ENCODE data around the gene PTPN9. TPM values are rescaled to one million over a fixed set of nuclear protein-coding genes. Genes with fewer than 3 reads are reported as not detected.

The PTPN9 gene
- total RNA-seq, 1 experiment from 2014 or later, result 42.2 TPM

GRCh38 chr15:75616766-75617165 is 37.7 kb upstream of the PTPN9 start:
- Histone ChIP-seq H2AFZ (ENCODE audit: low read length) (no peak overlapping the region), H3K4ac (ENCODE audit: low read depth, low read length) (no peak overlapping the region), H3T11ph (ENCODE audit: low read length) (no peak overlapping the region), H3K23ac (ENCODE audit: insufficient read length, low read depth, low read length) (no peak overlapping the region), H2BK20ac (ENCODE audit: low read depth, low read length, poor library complexity, severe bottlenecking) (no peak overlapping the region), H4K91ac (ENCODE audit: insufficient read length, low read depth, low read length) (no peak overlapping the region), H2BK120ac (ENCODE audit: low read depth, low read length, poor library complexity, severe bottlenecking) (no peak overlapping the region), H3K56ac (ENCODE audit: insufficient read length, low read depth, low read length) (no peak overlapping the region), H3K23me2 (ENCODE audit: insufficient read length, low read depth, low read length, poor library complexity, severe bottlenecking) (no peaks in the 10 kb centered on the region), H3K27ac (ENCODE audit: insufficient read length, low read depth, low read length) (no peak overlapping the region), H3K4me2 (ENCODE audit: insufficient read depth, insufficient read length, low read length) (no peak overlapping the region), H3K9ac (ENCODE audit: extremely low read depth, insufficient read length, low read length) (no peak overlapping the region), H2AK5ac (ENCODE audit: insufficient read length, low read length) (no peak overlapping the region), H3K79me2 (ENCODE audit: insufficient read depth, low read length) (no peaks in the 10 kb centered on the region), H3K4me1 (ENCODE audit: insufficient read depth, low read length) (no peaks in the 10 kb centered on the region), H4K8ac (replicated peaks; ENCODE audit: insufficient read length, low read depth, low read length) (no peak overlapping the region), H2BK15ac (ENCODE audit: low read depth, low read length) (no peak overlapping the region), H3K18ac (ENCODE audit: insufficient read length, low read depth, low read length) (no peak overlapping the region), H3K79me1 (ENCODE audit: insufficient read depth, low read depth, low read length, poor library complexity, severe bottlenecking) (no peaks in the 10 kb centered on the region), H4K20me1 (ENCODE audit: control insufficient read depth, insufficient read depth, insufficient read length) (no peaks in the 10 kb centered on the region), H3K14ac (ENCODE audit: insufficient read depth, low read length) (no peak overlapping the region), H3K9me3 (ENCODE audit: control insufficient read depth, low read depth, low read length) (no peaks in the 10 kb centered on the region), H4K5ac (ENCODE audit: insufficient read length, low read depth, low read length) (no peak overlapping the region), H3K27me3 (ENCODE audit: insufficient read depth, low read length) (peaks cover 2% of the 10 kb centered on the region; the same call in 1 of the 2 replicates), H2BK12ac (ENCODE audit: insufficient read length, low read depth, low read length) (no peak overlapping the region), H2BK5ac (ENCODE audit: insufficient read length, low read length) (no peak overlapping the region)
- no peak for TF ChIP-seq CTCF (conservative IDR thresholded peaks at IDR 0.05)
- Mint-ChIP-seq H3K27me3 (ENCODE audit: low read depth) (no peaks in the 10 kb centered on the region), H3K4me3 (no peak overlapping the region), H3K27ac (no peak overlapping the region), H3K4me1 (no peaks in the 10 kb centered on the region), H3K36me3 (ENCODE audit: insufficient read depth in 1 of 3, low read depth in 3 of 3) (peaks cover 31 to 70% (median 69%) of the 10 kb centered on the region in 3 experiments), H3K9me3 (no peaks in the 10 kb centered on the region)
- no peak for DNase-seq

All from H9 (cell line).